Subcutaneous adipose tissue (tissue), 4 donors: ENCODE results near the gene NDUFA1. TPM values are rescaled to one million over a fixed set of nuclear protein-coding genes. Genes with fewer than 3 reads are reported as not detected.

Experiments used
- total RNA-seq, 4 donors: library from RNA; depleted of rRNA; stranded (reverse); fragments of >200 nt; gene quantifications; one replicate each; pipeline ENCODE4 v1.1.0, GENCODE V29; 2016

Gene NDUFA1
- total RNA-seq, 4 donors from 2014 or later, result 50.7 to 105 (median 57.8) TPM

Other genes starting within 250 kb of the NDUFA1 start
- gene SEPTIN6, start 178.7 kb upstream of the NDUFA1 start, total RNA-seq, result 10 to 100 TPM in 3 of 4 donors, 1 to 10 TPM in 1; 9.2 to 18.4 (median 11.8) TPM
- 1 to 10 TPM in 2 of 4 donors, not detected in 2; 1.5 to 3.4 TPM for gene SOWAHD, start 113.2 kb upstream of the NDUFA1 start, total RNA-seq
- 1,000 to 10,000 TPM; 4,874 to 7,757 (median 5,738) TPM for gene RPL39, start 80.2 kb upstream of the NDUFA1 start, total RNA-seq
- gene UPF3B, start 18.9 kb upstream of the NDUFA1 start, total RNA-seq, result 1 to 10 TPM; 6.3 to 7.9 (median 6.9) TPM
- 10 to 100 TPM in 3 of 4 donors, 1 to 10 TPM in 1; 7.5 to 16.5 (median 11.9) TPM for gene RNF113A, start 99 bp upstream of the NDUFA1 start, total RNA-seq
- gene AKAP14, start 24.1 kb downstream of the NDUFA1 start, total RNA-seq, result not detected
- 1 to 10 TPM; 5.1 to 7.2 (median 6.2) TPM for gene NKAP, start 71.9 kb downstream of the NDUFA1 start, total RNA-seq
- not detected for gene RHOXF2B, start 205.9 kb downstream of the NDUFA1 start, total RNA-seq
- 1 to 10 TPM; 1.0 to 4.7 (median 1.9) TPM for gene RHOXF1, start 244.1 kb downstream of the NDUFA1 start, total RNA-seq